IPS-15b (cell line): Measurements from ENCODE around the gene HOXA10.

Source experiments
- H3K27me3 ChIP-seq: one replicate; pipeline ENCODE4 v1.6.1; 2013; ENCODE audit warnings: low read length; ENCODE audit not compliant: control insufficient read depth, insufficient read depth
- H3K36me3 ChIP-seq: one replicate; pipeline ENCODE4 v1.6.1; 2013; ENCODE audit warnings: low read length; ENCODE audit not compliant: control insufficient read depth, insufficient read depth
- H3K4me1 ChIP-seq: one replicate; pipeline ENCODE4 v1.6.1; 2013; ENCODE audit warnings: mild to moderate bottlenecking, low read length; ENCODE audit not compliant: control insufficient read depth, insufficient read depth
- H3K4me3 ChIP-seq: one replicate; pipeline ENCODE4 v1.5.1; 2013; ENCODE audit warnings: low read depth, low read length
- H3K9ac ChIP-seq: one replicate; pipeline ENCODE4 v1.6.1; 2013; ENCODE audit warnings: low read depth, mild to moderate bottlenecking, low read length
- H3K9me3 ChIP-seq: one replicate; pipeline ENCODE4 v1.6.1; 2013; ENCODE audit warnings: mild to moderate bottlenecking, low read length; ENCODE audit not compliant: control insufficient read depth, insufficient read depth

HOXA10 gene

GRCh38 chr7:27158436-27159265, 15.5 kb downstream of the HOXA10 start:
- no peaks in the 10 kb centered on the region for H3K36me3 ChIP-seq
- no peaks in the 10 kb centered on the region for H3K9me3 ChIP-seq
- no peak overlapping the region for H3K9ac ChIP-seq
- no peaks in the 10 kb centered on the region for H3K4me1 ChIP-seq
- peaks cover 97% of the 10 kb centered on the region for H3K27me3 ChIP-seq
- no peak overlapping the region for H3K4me3 ChIP-seq

DNA sequence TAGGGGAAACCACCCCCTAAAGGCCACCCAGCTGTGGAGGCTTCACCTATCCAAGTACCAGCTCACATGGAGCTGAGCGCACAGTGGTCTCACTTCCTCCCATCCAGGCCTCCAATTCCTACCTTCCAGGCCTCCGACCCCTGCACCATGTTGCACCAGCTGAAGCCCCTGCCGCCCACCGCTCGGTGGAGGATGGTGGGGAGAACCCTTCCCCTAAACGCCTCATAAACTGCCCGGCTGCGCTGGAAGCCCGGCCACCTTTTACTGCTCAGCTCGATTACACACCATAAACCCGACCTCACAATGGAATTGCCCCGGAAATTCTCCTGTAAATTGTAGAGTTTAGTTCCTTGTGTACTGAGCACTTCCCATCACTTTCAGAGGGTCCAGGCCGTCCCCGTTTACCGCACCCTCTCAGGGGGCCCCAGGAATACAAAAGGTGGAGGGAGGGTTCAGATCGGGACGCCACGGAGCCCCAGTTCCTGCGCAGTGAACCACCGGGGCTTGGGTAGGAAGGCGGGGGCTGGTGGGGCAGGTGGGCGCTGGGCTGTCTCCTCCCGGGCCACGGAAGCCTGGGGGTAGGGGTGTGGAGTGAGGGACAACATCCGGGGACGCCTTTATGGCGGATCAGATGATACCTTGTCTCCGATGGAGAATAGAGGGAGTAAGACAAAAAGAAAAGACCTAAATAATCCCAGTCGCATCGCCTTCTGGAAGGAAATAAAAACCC, 16.3 kb downstream of the HOXA10 start:
- Histone ChIP-seq H3K9me3 (no peaks in the 10 kb centered on the region), H3K27me3 (peaks cover 97% of the 10 kb centered on the region)

GRCh38 chr7:27156916-27157701, 17.0 kb downstream of the HOXA10 start:
- Histone ChIP-seq H3K9ac (no peak overlapping the region), H3K4me3 (peak overlapping the region; percentile 30)

More for the DNA sequence above, 16.3 kb downstream of the HOXA10 start:
- Histone ChIP-seq H3K4me3 (peak overlapping the region; percentile 30), H3K4me1 (no peaks in the 10 kb centered on the region), H3K36me3 (no peaks in the 10 kb centered on the region), H3K9ac (no peak overlapping the region)

GRCh38 chr7:27156508-27156898, 17.6 kb downstream of the HOXA10 start, which contains the start of gene HOXA7:
HOXA7 (minus strand) TSS chr7:27156675; CDS start chr7:27156545, 130 bp downstream.
- Histone ChIP-seq H3K27me3 (peaks cover 98% of the 10 kb centered on the region), H3K9me3 (no peaks in the 10 kb centered on the region), H3K36me3 (no peaks in the 10 kb centered on the region), H3K4me1 (no peaks in the 10 kb centered on the region), H3K4me3 (peak within 1 kb of the TSS; percentile 43), H3K9ac (no peak within 1 kb of the TSS)

More at GRCh38 chr7:27156916-27157701, 17.0 kb downstream of the HOXA10 start:
- Histone ChIP-seq H3K9me3 (no peaks in the 10 kb centered on the region), H3K4me1 (no peaks in the 10 kb centered on the region), H3K27me3 (peaks cover 97% of the 10 kb centered on the region), H3K36me3 (no peaks in the 10 kb centered on the region)

DNA sequence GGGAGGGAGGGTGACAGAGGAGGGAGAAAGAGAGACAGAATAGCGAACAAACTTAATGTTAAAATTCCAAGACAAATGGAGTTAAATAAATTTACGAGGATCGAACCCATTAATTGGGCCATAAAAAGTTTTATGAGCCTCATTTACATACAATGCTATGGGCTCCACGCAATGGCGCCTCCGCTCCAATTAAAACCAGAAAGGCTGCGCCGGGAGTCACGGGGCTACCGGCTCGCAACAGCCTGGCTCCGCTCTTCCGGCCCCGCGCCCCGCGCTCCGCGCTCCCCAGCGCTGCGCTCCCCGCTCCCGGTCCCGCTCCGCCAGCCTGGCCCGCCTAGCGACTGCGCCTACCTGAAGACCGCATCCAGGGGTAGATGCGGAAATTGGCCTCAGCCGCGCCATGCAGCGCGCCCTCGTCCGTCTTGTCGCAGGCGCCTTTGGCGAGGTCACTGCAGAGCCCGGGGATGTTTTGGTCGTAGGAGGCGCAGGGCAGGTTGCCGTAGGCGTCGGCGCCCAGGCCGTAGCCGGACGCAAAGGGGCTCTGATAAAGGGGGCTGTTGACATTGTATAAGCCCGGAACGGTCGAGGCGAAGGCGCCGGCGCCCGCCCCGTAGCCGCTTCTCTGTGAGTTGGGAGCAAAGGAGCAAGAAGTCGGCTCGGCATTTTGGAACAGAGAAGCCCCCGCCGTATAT, 18.2 kb downstream of the HOXA10 start:
- peaks cover 99% of the 10 kb centered on the region for H3K27me3 ChIP-seq
- peak overlapping the region; percentile 43 for H3K4me3 ChIP-seq
- H3K4me1 ChIP-seq = no peaks in the 10 kb centered on the region
- H3K9ac ChIP-seq = no peak overlapping the region
- no peaks in the 10 kb centered on the region for H3K36me3 ChIP-seq
- H3K9me3 ChIP-seq = no peaks in the 10 kb centered on the region

GRCh38 chr7:27154901-27155815, 19.0 kb downstream of the HOXA10 start:
- peaks cover 99% of the 10 kb centered on the region for H3K27me3 ChIP-seq

GRCh38 chr7:27154369-27154768, 19.8 kb downstream of the HOXA10 start:
- Histone ChIP-seq H3K9me3 (no peaks in the 10 kb centered on the region), H3K9ac (no peak overlapping the region), H3K4me3 (peak overlapping the region; percentile 11), H3K4me1 (no peaks in the 10 kb centered on the region), H3K27me3 (peaks cover 99% of the 10 kb centered on the region), H3K36me3 (no peaks in the 10 kb centered on the region)

More at GRCh38 chr7:27154901-27155815, 19.0 kb downstream of the HOXA10 start:
- peak overlapping the region; percentile 22 for H3K4me3 ChIP-seq
- no peaks in the 10 kb centered on the region for H3K9me3 ChIP-seq
- H3K4me1 ChIP-seq = no peaks in the 10 kb centered on the region
- no peak overlapping the region for H3K9ac ChIP-seq
- H3K36me3 ChIP-seq = no peaks in the 10 kb centered on the region

GRCh38 chr7:27153526-27153925, 20.6 kb downstream of the HOXA10 start:
- Histone ChIP-seq H3K4me1 (no peaks in the 10 kb centered on the region), H3K4me3 (peak overlapping the region; percentile 5), H3K9me3 (no peaks in the 10 kb centered on the region), H3K27me3 (peaks cover 99% of the 10 kb centered on the region), H3K9ac (no peak overlapping the region), H3K36me3 (no peaks in the 10 kb centered on the region)

DNA sequence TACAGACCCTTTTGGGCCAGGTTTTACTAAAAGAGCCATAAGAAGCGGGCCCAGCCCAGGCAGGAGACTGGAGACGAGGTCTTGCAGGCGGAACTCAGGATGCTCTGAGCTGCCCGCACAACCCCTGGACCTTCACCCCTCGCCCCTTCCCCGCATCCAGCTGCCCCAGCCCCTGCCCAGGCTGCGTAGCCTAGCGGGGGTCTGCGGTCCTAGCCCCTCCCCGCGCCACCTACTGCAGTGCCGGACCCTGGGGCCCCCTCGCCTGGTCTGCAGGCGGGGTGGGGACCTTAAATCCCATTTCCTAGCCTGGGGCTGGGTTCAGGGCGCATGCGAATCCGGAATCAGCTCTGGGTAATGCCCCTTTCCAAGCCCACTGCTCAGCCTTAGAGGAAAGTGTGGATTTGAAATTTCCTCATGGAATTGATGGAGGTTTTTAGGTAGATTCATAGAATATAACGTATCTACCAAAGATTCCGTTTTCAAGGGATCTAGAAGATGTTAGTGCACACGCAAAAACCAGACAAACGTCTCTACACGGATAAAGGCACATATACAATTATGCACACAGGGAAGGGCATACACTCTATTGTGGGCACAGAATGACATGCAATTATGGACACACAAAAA, 21.2 kb downstream of the HOXA10 start:
- Histone ChIP-seq H3K4me1 (no peaks in the 10 kb centered on the region), H3K27me3 (peaks cover 99% of the 10 kb centered on the region), H3K9ac (no peak overlapping the region), H3K36me3 (no peaks in the 10 kb centered on the region), H3K4me3 (peak overlapping the region; percentile 13), H3K9me3 (no peaks in the 10 kb centered on the region)
